H9 (cell line): ENCODE results near the gene DNAJC8. TPM values are rescaled to one million over a fixed set of nuclear protein-coding genes. Genes with fewer than 3 reads are reported as not detected.

Experiments
- DNase-seq: peaks from one replicate; pipeline ENCODE4 v3.0.0-alpha.2; 2017
- H2AFZ ChIP-seq: one replicate; pipeline ENCODE4 v1.6.1; 2013; ENCODE audit warnings: mild to moderate bottlenecking, low read length, control low read depth, moderate library complexity
- H2AK5ac ChIP-seq: 2 replicates; pipeline ENCODE4 v1.6.1; 2013; ENCODE audit warnings: low read length, control low read depth, mixed read lengths; ENCODE audit not compliant: insufficient read length
- H2BK120ac ChIP-seq: one replicate; pipeline ENCODE4 v1.6.1; 2013; ENCODE audit warnings: low read depth, mild to moderate bottlenecking, low read length, control low read depth, inconsistent platforms; ENCODE audit not compliant: poor library complexity, severe bottlenecking
- H2BK12ac ChIP-seq: 2 replicates; pipeline ENCODE4 v1.6.1; 2013; ENCODE audit warnings: low read length, control low read depth, mixed read lengths, low read depth; ENCODE audit not compliant: insufficient read length
- H2BK15ac ChIP-seq: 2 replicates; pipeline ENCODE4 v1.6.1; 2013; ENCODE audit warnings: low read depth, low read length, control low read depth
- H2BK20ac ChIP-seq: one replicate; pipeline ENCODE4 v1.6.1; 2013; ENCODE audit warnings: low read depth, mild to moderate bottlenecking, low read length, control low read depth, inconsistent platforms; ENCODE audit not compliant: poor library complexity, severe bottlenecking
- H2BK5ac ChIP-seq: 2 replicates; pipeline ENCODE4 v1.6.1; 2013; ENCODE audit warnings: low read length, control low read depth, mixed read lengths; ENCODE audit not compliant: insufficient read length
- H3K14ac ChIP-seq: 2 replicates; pipeline ENCODE4 v1.6.1; 2013; ENCODE audit warnings: low read length, control low read depth; ENCODE audit not compliant: insufficient read depth
- H3K18ac ChIP-seq: 2 replicates; pipeline ENCODE4 v1.6.1; 2013; ENCODE audit warnings: low read depth, mild to moderate bottlenecking, mixed read lengths, low read length, control low read depth; ENCODE audit not compliant: insufficient read length
- H3K23ac ChIP-seq: 2 replicates; pipeline ENCODE4 v1.6.1; 2013; ENCODE audit warnings: low read length, control low read depth, mixed read lengths, low read depth; ENCODE audit not compliant: insufficient read length
- H3K23me2 ChIP-seq: 2 replicates; pipeline ENCODE4 v1.6.1; 2013; ENCODE audit warnings: low read depth, mild to moderate bottlenecking, mixed read lengths, low read length, control low read depth; ENCODE audit not compliant: insufficient read length, poor library complexity, severe bottlenecking
- H3K27ac ChIP-seq: 2 replicates; pipeline ENCODE4 v1.5.1; 2013; ENCODE audit warnings: low read length, control low read depth, mixed read lengths, low read depth; ENCODE audit not compliant: insufficient read length
- H3K27me3 ChIP-seq: 2 replicates; pipeline ENCODE4 v1.6.1; 2013; ENCODE audit warnings: low read length, control low read depth, inconsistent platforms; ENCODE audit not compliant: insufficient read depth
- H3K4ac ChIP-seq: 2 replicates; pipeline ENCODE4 v1.6.1; 2013; ENCODE audit warnings: low read depth, mild to moderate bottlenecking, control low read depth, inconsistent platforms, low read length, moderate library complexity
- H3K4me1 ChIP-seq: 2 replicates; pipeline ENCODE4 v1.6.1; 2013; ENCODE audit warnings: low read length, control low read depth, inconsistent platforms; ENCODE audit not compliant: insufficient read depth
- H3K4me2 ChIP-seq: 2 replicates; pipeline ENCODE4 v1.6.1; 2013; ENCODE audit warnings: low read length, control low read depth, mixed read lengths; ENCODE audit not compliant: insufficient read length, insufficient read depth
- H3K56ac ChIP-seq: 2 replicates; pipeline ENCODE4 v1.6.1; 2013; ENCODE audit warnings: low read depth, mild to moderate bottlenecking, mixed read lengths, low read length, control low read depth; ENCODE audit not compliant: insufficient read length
- H3K79me1 ChIP-seq: 2 replicates; pipeline ENCODE4 v1.6.1; 2013; ENCODE audit warnings: low read depth, mild to moderate bottlenecking, moderate library complexity, low read length, control low read depth, inconsistent platforms; ENCODE audit not compliant: insufficient read depth, poor library complexity, severe bottlenecking
- H3K79me2 ChIP-seq: 2 replicates; pipeline ENCODE4 v1.6.1; 2013; ENCODE audit warnings: low read length, control low read depth, inconsistent platforms; ENCODE audit not compliant: insufficient read depth
- H3K9ac ChIP-seq: 2 replicates; pipeline ENCODE4 v1.6.1; 2013; ENCODE audit warnings: low read length, control low read depth, mixed read lengths; ENCODE audit not compliant: insufficient read length; ENCODE audit errors: extremely low read depth
- H3K9me3 ChIP-seq: one replicate; pipeline ENCODE4 v1.6.1; 2013; ENCODE audit warnings: low read depth, low read length, inconsistent platforms; ENCODE audit not compliant: control insufficient read depth
- H3T11ph ChIP-seq: one replicate; pipeline ENCODE4 v1.6.1; 2013; ENCODE audit warnings: mild to moderate bottlenecking, low read length, control low read depth, inconsistent platforms
- H4K20me1 ChIP-seq: one replicate; pipeline ENCODE4 v1.6.1; 2013; ENCODE audit not compliant: control insufficient read depth, insufficient read length, insufficient read depth
- H4K5ac ChIP-seq: 2 replicates; pipeline ENCODE4 v1.6.1; 2013; ENCODE audit warnings: low read depth, mild to moderate bottlenecking, mixed read lengths, low read length, control low read depth; ENCODE audit not compliant: insufficient read length
- H4K8ac ChIP-seq: replicated peaks from 2 replicates; pipeline ENCODE4 v1.6.1; 2013; ENCODE audit warnings: low read length, control low read depth, mixed read lengths, low read depth; ENCODE audit not compliant: insufficient read length
- H4K91ac ChIP-seq: 2 replicates; pipeline ENCODE4 v1.6.1; 2013; ENCODE audit warnings: low read depth, mild to moderate bottlenecking, moderate library complexity, mixed read lengths, low read length, control low read depth; ENCODE audit not compliant: insufficient read length
- H3K27ac Mint-ChIP-seq, 3 experiments: 2 replicates in 2 of 3; 3 replicates in 1 of 3; pipeline ENCODE4 v1.8.0; 2020 to 2021; ENCODE audit warnings: mixed read lengths in 3 of 3, mild to moderate bottlenecking in 1 of 3, moderate library complexity in 1 of 3
- H3K27me3 Mint-ChIP-seq: 2 replicates; pipeline ENCODE4 v1.8.0; 2021; ENCODE audit warnings: low read depth, mild to moderate bottlenecking, moderate library complexity, mixed read lengths
- H3K36me3 Mint-ChIP-seq, 3 experiments: 2 replicates in 2 of 3; 3 replicates in 1 of 3; pipeline ENCODE4 v1.8.0; 2020 to 2021; ENCODE audit warnings: low read depth in 3 of 3, mixed read lengths in 3 of 3; ENCODE audit not compliant: insufficient read depth in 1 of 3
- H3K4me1 Mint-ChIP-seq, 2 experiments: 2 replicates each; pipeline ENCODE4 v1.8.0; 2020; ENCODE audit warnings: mixed read lengths in 2 of 2
- H3K4me3 Mint-ChIP-seq, 2 experiments: 2 replicates in 1 of 2; 3 replicates in 1 of 2; pipeline ENCODE4 v1.8.0; 2020 to 2021; ENCODE audit warnings: mild to moderate bottlenecking in 2 of 2, mixed read lengths in 2 of 2, moderate library complexity in 1 of 2
- H3K9me3 Mint-ChIP-seq, 2 experiments: 2 replicates in 1 of 2; 3 replicates in 1 of 2; pipeline ENCODE4 v1.8.0; 2020; ENCODE audit warnings: mild to moderate bottlenecking in 2 of 2, mixed read lengths in 2 of 2, moderate library complexity in 1 of 2
- CTCF ChIP-seq: fragments of 200-600 bp; sonication (generic); conservative IDR thresholded peaks from 3 replicates; pipeline ENCODE4 v1.8.0; 2021; ENCODE audit warnings: antibody characterized with exemption, mild to moderate bottlenecking
- WGBS: extraction: QIAGEN DNeasy Blood & Tissue Kit; methylation state at CpG from one replicate; pipeline ENCODE4 v1.1.7; 2013; ENCODE audit warnings: missing lambda C conversion rate, low lambda C conversion rate, mixed read lengths; ENCODE audit not compliant: insufficient read length; ENCODE audit errors: extremely low coverage; 5-methylcytosine and 5-hydroxymethylcytosine counted together
- total RNA-seq: library from RNA; stranded (reverse); gene quantifications from 2 replicates; pipeline ENCODE4 v1.2.1, GENCODE V29; 2021

Gene DNAJC8
- total RNA-seq, 1 experiment from 2014 or later, result 132 TPM

GRCh38 chr1:28161751-28162150 is 71.1 kb downstream of the DNAJC8 start:
- H3K23me2 ChIP-seq, result no peaks in the 10 kb centered on the region
- H3K4me1 Mint-ChIP-seq, result peaks cover 7 to 11% of the 10 kb centered on the region in 2 experiments
- H3K36me3 Mint-ChIP-seq, result no peaks in the 10 kb centered on the region
- H3K56ac ChIP-seq, result no peak overlapping the region
- H3K23ac ChIP-seq, result no peak overlapping the region
- H3K79me2 ChIP-seq, result no peaks in the 10 kb centered on the region
- H3K4me1 ChIP-seq, result no peaks in the 10 kb centered on the region; the same call in 1 of the 2 replicates
- no peaks in the 10 kb centered on the region for H3K9me3 ChIP-seq
- no peak overlapping the region for H2BK5ac ChIP-seq
- no peaks in the 10 kb centered on the region for H3K27me3 Mint-ChIP-seq
- no peak overlapping the region for H3K9ac ChIP-seq
- H3K27ac ChIP-seq, result no peak overlapping the region
- H3K9me3 Mint-ChIP-seq, result peaks cover 0 to 6% of the 10 kb centered on the region in 2 experiments; a peak in 2 of 5 replicates
- no peak overlapping the region for H2BK15ac ChIP-seq
- no peak overlapping the region for H3K14ac ChIP-seq
- no peak overlapping the region for H3K4me3 Mint-ChIP-seq
- H2AFZ ChIP-seq, result no peak overlapping the region
- H3T11ph ChIP-seq, result no peak overlapping the region
- WGBS, result no CpG with 5 or more reads among the region's 3 CpGs
- no peak overlapping the region for H3K4me2 ChIP-seq
- H4K8ac ChIP-seq, result no peak overlapping the region
- no peak overlapping the region for H4K91ac ChIP-seq
- H3K27me3 ChIP-seq, result no peaks in the 10 kb centered on the region
- H3K27ac Mint-ChIP-seq, result peak overlapping the region in 2 of 3 experiments; percentile 17 to 38; a peak in 3 of 7 replicates
- DNase-seq, result no peak
- TF ChIP-seq CTCF, result no peak
- H2AK5ac ChIP-seq, result no peak overlapping the region
- H4K5ac ChIP-seq, result peak overlapping the region; percentile 41
- H3K18ac ChIP-seq, result no peak overlapping the region
- H2BK20ac ChIP-seq, result no peak overlapping the region
- no peak overlapping the region for H2BK120ac ChIP-seq
- H3K79me1 ChIP-seq, result no peaks in the 10 kb centered on the region
- no peaks in the 10 kb centered on the region for H4K20me1 ChIP-seq
- no peak overlapping the region for H2BK12ac ChIP-seq
- H3K4ac ChIP-seq, result no peak overlapping the region
